Kidney (tissue), 14 donors: ENCODE results near the gene ANKRD7. TPM values are rescaled to one million over a fixed set of nuclear protein-coding genes. Genes with fewer than 3 reads are reported as not detected.

ENCODE experiments used
- DNase-seq, 5 donors: peaks; one replicate each; pipeline ENCODE4 v3.0.0-alpha.2; 2013 to 2020
- FAIRE-seq: peaks from 2 replicates; lab custom pipeline; 2012; peaks lifted over from hg19 to GRCh38; lab: Jason Lieb, UNC
- H3K27ac ChIP-seq, 2 donors: one replicate each; pipeline ENCODE4 v1.7.0; 2013; ENCODE audit warnings: low read depth in 2 of 2, low read length in 2 of 2, inconsistent platforms in 1 of 2
- H3K27me3 ChIP-seq: one replicate; pipeline ENCODE4 v1.7.1; 2013; ENCODE audit warnings: low read length, inconsistent platforms; ENCODE audit not compliant: control insufficient read depth, insufficient read depth
- H3K36me3 ChIP-seq, 3 donors: one replicate each; pipeline versions ENCODE4 v1.7.0 to v1.7.1; 2013; ENCODE audit warnings: low read length in 3 of 3, control low read depth in 1 of 3, inconsistent platforms in 1 of 3; ENCODE audit not compliant: insufficient read depth in 3 of 3, control insufficient read depth in 2 of 3
- H3K4me1 ChIP-seq, 3 donors: one replicate each; pipeline versions ENCODE4 v1.7.0 to v1.7.1; 2013; ENCODE audit warnings: low read length in 3 of 3, inconsistent platforms in 1 of 3, low read depth in 1 of 3; ENCODE audit not compliant: control insufficient read depth in 2 of 3, insufficient read depth in 2 of 3
- H3K4me3 ChIP-seq, 3 donors: one replicate each; pipeline versions ENCODE4 v1.7.0 to v1.8.1; 2013; ENCODE audit warnings: low read length in 3 of 3, control low read depth in 1 of 3, inconsistent platforms in 1 of 3
- H3K9ac ChIP-seq, 3 donors: one replicate each; pipeline versions ENCODE4 v1.7.0 to v1.7.1; 2013; ENCODE audit warnings: low read length in 3 of 3, control low read depth in 1 of 3, inconsistent platforms in 1 of 3
- H3K9me3 ChIP-seq, 3 donors: one replicate each; pipeline versions ENCODE4 v1.7.0 to v1.7.1; 2013; ENCODE audit warnings: low read length in 3 of 3, control low read depth in 1 of 3, inconsistent platforms in 1 of 3; ENCODE audit not compliant: control insufficient read depth in 2 of 3, insufficient read depth in 1 of 3
- intact Hi-C: fragments of 100-400 bp; cut with DNase I; formaldehyde crosslinking; loops from one replicate; pipeline ENCODE4 v1.11.1; 2022
- polyA plus RNA-seq: library from polyadenylated mRNA; stranded (reverse); fragments of 350-450 nt; fragmentation: Illumina TruSeq; extraction: RNeasy Lipid Tissue Mini Kit (QIAGEN cat#74804); gene quantifications from one replicate; pipeline ENCODE4 v1.2.3, GENCODE V29; 2014; ENCODE audit warnings: low read depth, low replicate concordance; ENCODE audit not compliant: insufficient read depth
- total RNA-seq: library from RNA; stranded (reverse); fragmentation: NEBNext Ultra II Directional; extraction: Animal tissue kit (Norgen Biotek cat#: 25700); gene quantifications from one replicate; pipeline ENCODE4 v1.2.1, GENCODE V29; 2021
- TF ChIP-seq, protein P1 (sequence below): IDR thresholded peaks from 3 replicates; pipeline ENCODE4 v1.5.1; 2012; ENCODE audit warnings: mild to moderate bottlenecking, moderate library complexity, borderline replicate concordance; ENCODE audit not compliant: insufficient read depth; ENCODE audit errors: extremely low read depth
- donor health status: control.
- donor health status: control.
- donor health status: control.
- donor health status: control.
- donor health status: control.
- donor health status: DM: yes; HTN: yes; CAD: no.
- donor health status: Normal renal cell carcinoma (clear cell type).

ANKRD7 gene
- total and polyA plus RNA-seq, 2 donors from 2014 or later, result 1.3 to 3.0 TPM

DNA sequence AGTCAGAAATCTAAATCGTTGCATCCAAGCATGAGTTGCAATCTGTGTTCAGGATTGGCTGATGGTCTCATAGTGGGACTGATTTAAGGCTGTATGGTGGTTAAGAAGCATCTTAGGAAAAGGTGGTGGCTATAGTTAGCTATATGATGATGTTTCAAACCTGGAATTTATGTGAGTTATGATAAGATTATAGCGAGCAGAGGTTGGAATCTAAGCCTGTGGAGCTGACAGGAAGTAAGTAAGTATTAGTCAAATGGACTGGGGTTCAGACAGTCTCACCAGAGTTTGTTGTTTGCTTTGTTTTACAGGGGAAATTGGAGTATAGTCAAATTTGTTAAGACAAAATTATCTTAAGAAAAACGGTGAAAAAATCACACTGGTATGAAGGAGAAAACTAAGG lies 56.7 kb downstream of the ANKRD7 start:
- Histone ChIP-seq H3K9me3 (no peaks in the 10 kb centered on the region), H3K4me1 (no peaks in the 10 kb centered on the region), H3K27me3 (no peaks in the 10 kb centered on the region), H3K4me3 (no peak overlapping the region), H3K27ac (no peak overlapping the region), H3K36me3 (no peaks in the 10 kb centered on the region), H3K9ac (no peak overlapping the region)
- intact Hi-C loops, result no loop called here
- DNase-seq (no peak), FAIRE-seq (no peak)
- TF ChIP-seq, protein P1, sequence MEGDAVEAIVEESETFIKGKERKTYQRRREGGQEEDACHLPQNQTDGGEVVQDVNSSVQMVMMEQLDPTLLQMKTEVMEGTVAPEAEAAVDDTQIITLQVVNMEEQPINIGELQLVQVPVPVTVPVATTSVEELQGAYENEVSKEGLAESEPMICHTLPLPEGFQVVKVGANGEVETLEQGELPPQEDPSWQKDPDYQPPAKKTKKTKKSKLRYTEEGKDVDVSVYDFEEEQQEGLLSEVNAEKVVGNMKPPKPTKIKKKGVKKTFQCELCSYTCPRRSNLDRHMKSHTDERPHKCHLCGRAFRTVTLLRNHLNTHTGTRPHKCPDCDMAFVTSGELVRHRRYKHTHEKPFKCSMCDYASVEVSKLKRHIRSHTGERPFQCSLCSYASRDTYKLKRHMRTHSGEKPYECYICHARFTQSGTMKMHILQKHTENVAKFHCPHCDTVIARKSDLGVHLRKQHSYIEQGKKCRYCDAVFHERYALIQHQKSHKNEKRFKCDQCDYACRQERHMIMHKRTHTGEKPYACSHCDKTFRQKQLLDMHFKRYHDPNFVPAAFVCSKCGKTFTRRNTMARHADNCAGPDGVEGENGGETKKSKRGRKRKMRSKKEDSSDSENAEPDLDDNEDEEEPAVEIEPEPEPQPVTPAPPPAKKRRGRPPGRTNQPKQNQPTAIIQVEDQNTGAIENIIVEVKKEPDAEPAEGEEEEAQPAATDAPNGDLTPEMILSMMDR, result no peak

DNA sequence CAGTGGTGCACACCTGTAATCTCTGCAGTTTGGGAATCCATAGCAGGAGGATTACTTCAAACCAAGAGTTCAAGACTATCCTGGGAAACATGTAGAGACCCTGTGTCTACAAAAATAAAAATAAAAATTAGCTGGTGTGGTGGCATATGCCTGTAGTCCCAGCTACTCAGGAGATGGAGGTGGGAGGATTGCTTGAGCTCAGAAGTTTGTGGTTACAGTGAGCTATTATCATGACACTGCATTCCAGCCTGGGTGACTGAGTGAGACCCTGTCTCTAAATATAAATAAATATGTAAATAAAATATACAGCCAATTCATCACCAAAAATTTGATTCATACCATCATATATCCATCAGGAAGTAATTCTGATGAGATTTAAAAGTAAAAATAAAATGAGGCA lies 60.9 kb downstream of the ANKRD7 start:
- Histone ChIP-seq H3K4me1 (no peaks in the 10 kb centered on the region), H3K9me3 (no peaks in the 10 kb centered on the region), H3K36me3 (no peaks in the 10 kb centered on the region), H3K9ac (no peak overlapping the region), H3K4me3 (no peak overlapping the region), H3K27ac (no peak overlapping the region), H3K27me3 (no peaks in the 10 kb centered on the region)
- intact Hi-C loops, result no loop called here
- DNase-seq, result no peak
- FAIRE-seq, result no peak
- TF ChIP-seq, protein P1, result no peak

DNA sequence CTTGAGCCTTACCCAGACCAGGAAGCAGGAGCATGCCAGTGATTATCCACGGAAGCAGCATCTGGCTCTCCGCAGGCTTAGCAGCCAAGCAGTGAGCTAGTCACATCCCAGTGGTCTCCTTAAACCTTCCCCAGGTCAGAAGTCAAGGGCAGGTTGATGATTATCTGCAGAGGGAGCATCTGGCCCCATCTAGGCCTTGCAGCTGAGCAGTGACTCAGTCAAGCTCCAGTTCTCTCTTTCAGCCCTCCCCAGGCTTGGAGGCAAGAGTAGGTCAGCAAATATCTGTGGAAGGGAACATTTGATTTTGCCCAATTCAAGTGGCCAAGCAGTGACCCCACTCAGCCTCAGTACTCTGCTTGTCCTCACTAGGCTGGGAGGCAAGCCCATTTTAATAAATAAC lies 61.6 kb downstream of the ANKRD7 start:
- Histone ChIP-seq H3K4me3 (no peak overlapping the region), H3K9ac (no peak overlapping the region), H3K9me3 (no peaks in the 10 kb centered on the region), H3K36me3 (no peaks in the 10 kb centered on the region), H3K27me3 (no peaks in the 10 kb centered on the region), H3K4me1 (no peaks in the 10 kb centered on the region), H3K27ac (no peak overlapping the region)
- intact Hi-C loops, result no loop called here
- FAIRE-seq (no peak), DNase-seq (peak in 1 of 5 donors; percentile 39)
- TF ChIP-seq, protein P1, result no peak

DNA sequence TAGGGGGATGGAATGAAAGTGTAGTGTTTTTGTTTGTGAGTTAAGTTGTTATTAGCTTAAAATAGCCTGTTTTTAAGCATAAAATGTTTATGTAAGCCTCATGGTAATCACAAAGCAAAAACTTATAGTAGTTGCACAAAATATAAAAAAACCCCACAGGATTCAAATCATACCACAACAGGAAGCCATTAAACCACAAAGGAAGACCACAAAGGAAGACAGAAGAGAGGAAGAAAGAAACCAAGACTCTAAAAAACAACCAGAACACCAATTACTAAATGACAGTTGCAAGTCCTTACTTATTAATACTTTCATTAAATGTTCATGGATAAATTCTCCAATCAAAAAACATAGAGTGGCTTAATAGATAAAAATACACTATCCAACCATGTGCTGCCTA lies 63.6 kb downstream of the ANKRD7 start:
- DNase-seq (no peak), FAIRE-seq (no peak)
- no peaks in the 10 kb centered on the region for H3K27me3 ChIP-seq
- TF ChIP-seq, protein P1, result no peak
- no peak overlapping the region for H3K27ac ChIP-seq
- H3K36me3 ChIP-seq, result no peaks in the 10 kb centered on the region
- H3K9ac ChIP-seq, result no peak overlapping the region
- H3K4me1 ChIP-seq, result no peaks in the 10 kb centered on the region
- no peaks in the 10 kb centered on the region for H3K9me3 ChIP-seq
- H3K4me3 ChIP-seq, result no peak overlapping the region
- intact Hi-C loops, result no loop called here
